Medulla oblongata (tissue), 1 donor: ENCODE results near the gene SLC1A7.
A peak's percentile ranks its signal among the peaks of the same experiment; 100 is the strongest.

Experiments used
- DNase-seq: peaks from one replicate; pipeline ENCODE4 v3.0.0-alpha.2; 2015; ENCODE audit errors: extremely low spot score

Gene SLC1A7

DNA sequence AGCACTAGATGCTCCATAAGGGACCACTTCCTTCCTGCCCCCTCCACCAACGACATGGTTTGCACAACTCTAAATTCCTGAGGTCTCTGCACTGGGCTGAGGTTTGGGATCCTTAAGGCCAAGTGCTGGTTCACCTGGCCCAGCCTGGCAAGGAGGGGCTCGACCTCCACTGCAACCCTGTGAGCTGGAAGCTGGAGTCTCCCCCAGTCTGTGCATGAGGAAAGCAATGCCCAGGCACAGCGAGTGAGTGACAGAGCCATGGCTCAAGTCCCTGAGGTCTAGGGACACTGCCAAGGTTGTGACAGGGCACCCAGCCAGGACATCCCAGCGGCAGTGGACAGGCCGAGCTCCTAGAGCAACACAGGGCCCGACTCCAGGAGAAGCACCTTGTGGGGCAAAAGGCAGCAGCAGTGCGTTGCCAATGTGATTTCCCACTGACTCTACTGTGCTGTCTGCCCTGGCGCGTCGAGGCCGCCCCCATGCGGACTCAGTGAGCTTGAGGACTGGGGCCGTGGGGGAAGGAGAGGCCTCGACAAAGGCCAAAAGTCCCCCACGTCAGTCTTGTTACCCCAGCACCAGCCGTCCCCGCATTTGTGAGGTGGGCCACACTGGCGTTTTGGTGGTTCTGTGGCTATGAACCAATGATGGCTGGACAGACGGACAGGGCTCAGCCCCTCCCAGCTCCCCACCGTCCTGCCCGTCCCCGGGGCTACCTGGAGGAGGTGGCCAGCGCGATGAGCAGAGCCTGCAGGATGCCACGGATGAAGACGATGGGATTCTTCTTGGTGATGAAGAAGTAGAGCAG, 50.4 kb downstream of the SLC1A7 start:
- peak; percentile 22 for DNase-seq

DNA sequence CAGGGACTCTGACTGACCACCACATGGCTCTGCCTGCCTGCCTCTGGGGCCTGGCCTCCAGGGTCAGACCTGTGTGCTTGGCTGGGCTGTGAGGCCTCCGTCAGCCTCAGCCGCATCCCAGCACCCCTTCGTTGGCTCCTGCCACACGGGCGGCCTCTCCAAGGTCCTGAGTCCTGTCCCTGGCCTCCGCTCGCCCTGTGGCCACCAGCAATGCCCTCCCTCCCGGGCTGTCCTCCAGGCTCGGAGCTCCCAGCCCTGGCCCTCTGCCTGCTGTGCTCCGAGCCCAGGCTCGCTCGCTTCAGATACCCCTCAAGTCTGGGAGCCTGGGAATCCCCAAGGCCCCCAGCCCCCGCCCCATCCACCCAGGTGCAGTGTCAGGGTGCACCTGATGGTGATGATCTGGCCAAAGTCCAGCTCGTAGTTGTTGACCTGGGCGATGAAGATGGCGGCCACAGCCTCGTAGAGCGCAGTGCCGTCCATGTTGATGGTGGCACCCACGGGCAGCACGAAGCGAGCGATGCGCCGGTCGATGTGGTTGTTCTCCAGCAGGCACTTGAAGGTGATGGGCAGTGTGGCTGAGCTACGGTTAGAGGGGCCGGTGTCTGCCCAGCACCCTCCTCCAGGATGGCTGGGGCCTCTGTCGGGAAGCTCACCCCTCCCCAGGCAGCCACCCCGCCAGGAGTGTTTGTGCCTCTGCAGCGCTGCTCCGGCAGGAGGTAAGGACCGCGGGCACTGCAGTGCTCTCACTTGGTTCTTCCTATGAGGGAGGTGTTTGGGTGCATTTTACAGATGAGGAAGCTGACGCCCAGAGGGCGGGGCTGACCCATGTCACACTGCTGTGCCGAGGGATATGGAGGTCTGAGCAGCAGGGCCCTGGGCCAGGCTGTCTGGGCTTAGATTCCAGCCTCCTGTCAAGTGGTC, 52.0 kb downstream of the SLC1A7 start:
- no peak for DNase-seq

DNA sequence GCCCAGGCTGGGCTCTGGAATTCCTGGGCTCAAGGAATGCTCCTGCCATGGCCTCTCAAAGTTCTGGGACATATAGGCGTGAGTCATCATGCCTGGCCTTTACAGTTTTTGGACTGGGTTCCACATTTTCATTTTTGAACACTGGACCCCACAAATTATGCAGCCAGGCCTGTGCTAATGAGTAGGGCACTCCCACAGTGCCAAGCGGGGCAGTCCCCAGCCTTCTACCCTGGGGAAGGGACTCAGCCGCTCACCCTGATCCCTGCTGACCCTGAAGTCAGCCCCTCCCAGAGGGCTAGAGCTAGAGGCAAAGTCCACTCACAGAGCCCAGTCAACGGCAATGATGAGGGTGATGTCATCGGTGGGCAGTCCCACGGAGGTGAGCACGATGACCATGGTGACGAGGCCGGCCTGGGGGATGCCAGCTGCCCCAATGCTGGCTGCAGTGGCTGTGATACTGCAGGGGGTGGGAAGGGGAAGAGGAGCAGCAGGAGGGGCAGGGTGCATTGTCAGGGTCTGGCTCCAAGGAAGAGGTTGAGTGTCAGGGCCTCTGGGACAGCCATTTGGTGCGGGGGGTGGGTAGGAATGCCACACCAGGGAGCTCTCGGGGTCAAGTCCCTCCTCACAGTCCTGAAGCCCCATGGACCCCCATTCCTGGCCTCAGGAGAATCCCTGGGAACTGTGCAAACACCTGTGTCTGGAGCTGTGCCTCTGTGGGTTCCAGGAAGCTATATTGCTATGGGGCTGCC, 52.8 kb downstream of the SLC1A7 start:
- no peak for DNase-seq

DNA sequence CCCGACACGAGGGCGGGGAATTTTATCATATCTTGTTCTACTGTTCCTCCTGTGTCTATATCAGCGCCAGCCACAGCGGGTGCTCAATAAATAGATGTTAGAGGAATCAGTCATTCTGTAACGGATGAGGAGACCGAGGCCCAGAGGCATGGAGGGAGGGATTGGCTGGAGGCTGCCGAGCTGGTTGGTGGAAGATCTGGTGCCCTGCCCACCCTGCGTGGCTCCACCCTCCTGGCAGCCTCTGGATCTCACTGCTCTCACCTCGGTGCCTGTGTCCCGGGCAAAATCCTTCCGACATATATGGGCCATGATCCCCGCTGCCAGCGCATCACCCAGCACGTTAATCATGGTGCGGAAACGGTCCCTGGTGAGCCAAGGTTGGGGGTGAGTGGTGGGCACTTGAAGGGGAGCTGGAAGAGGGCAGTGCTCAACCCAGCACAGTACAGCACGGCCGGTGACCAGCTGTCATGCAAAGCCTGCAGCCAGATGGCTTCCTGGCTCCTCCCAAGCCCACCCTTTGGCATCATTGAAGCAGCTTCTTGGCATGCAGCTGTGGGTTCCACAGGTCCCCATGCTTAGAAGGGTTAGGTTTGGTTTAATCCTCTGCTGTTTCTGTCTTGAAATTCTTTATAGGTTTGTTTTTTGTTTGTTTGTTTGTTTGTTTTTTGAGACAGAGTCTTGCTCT, 53.7 kb downstream of the SLC1A7 start:
- no peak for DNase-seq

DNA sequence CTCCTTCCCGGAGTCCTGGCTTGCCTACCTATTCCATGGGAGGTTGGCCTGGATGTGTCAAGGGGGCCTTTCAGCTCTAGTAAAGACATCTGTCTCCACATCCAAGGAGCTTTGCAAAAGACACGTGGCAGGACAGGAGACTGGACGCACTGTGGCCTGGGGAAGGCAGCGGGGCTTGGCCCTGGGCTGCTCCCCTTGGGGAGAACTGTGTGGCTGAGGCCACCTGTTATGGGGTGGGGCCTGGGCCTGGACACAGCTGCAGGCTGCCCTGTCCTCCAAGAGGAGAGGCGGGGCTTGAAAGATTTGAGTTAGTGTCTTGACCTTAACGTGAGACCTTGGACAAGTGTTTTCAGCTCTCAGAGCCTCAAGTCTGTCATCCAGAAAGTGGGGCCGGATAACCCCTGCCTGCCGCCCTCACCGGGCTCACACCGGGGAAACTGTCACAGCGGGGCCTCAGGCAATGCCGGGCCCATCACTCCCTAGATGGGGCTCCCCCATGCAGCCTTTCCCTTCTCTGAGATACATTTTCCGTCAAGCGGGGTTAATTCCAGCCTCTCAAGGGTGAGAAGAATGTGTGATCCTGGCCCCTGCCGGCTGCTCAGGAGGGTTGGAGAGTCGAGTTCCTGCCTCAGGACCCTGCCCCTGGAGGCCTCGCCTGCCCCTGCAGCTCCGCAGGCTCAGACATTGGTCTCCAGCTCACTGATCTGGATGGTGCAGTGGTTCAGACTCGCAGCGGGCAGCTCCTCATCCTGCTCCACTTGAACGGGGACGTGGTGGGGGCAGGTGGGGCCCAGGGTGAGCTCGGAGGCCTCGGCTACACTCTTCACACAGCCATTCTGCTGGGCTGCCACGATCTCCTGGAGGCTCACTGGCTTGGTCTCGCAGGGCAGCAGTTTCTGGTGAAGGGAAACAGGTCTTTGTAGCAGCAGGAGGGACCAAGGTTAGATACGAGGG, 54.8 kb downstream of the SLC1A7 start:
- no peak for DNase-seq

DNA sequence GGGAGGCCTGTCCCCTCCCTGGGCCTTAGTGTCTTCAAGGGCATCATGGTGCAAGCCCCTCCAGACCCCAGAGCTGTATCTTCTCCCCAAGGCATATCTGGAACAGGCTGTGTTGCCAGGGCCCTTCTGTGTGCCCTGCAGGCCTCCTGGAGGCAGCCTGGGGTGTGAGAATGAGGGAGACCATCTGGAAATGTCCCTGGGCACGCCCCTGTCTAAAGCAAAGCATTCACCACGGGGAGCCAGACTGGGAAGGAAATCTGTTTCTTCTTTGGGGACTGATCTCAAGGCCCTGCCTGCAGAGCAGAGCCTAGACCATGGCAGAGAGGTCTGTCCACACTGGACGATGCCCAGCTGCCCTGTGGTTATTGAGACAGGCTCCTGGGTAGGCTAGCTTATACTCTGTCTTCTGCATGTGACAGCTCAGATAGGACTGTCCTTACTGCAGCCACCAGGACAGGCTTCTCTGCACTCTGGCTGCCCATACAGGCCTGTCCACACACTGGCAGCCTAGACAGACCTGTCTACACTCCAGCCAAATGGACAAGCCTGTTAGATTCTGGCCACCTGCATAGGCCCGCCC, 55.9 kb downstream of the SLC1A7 start:
- no peak for DNase-seq

DNA sequence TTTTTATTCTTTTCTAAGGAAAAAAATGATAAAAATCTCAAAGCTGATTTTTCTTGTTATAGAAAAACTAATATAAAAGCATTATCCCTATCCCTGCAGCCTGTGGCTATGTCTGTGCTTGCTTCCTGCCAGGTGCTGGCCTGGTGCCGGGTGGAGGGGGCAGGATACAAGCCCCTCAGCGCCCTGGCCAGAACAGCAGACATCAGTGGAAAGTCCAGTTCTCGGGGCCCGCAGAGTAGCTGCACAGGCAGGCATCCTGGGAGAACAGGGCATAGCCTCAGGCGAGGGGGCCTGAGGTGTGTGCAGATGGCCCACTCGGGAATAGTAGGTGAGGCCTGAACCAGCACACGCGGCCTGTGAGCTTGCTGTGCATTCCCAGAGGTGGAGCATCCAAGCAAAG, 57.0 kb downstream of the SLC1A7 start:
- no peak for DNase-seq

DNA sequence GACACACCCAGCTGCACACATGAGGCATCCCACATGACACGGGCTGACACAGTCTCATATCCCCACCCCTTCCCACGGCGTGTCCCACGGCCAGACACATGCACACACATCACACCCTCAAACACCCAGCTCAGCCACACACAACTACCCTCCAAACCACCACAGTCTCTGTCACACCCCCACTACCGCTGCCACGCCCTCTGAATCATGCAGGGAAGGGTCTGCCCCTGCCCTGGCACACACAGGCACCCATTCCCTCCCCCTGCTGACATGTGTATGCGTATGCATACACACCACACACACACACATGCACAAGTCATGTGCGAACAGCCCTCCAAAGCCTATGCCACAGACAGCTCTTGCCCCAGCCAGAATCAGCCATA, 57.9 kb downstream of the SLC1A7 start:
- no peak for DNase-seq

DNA sequence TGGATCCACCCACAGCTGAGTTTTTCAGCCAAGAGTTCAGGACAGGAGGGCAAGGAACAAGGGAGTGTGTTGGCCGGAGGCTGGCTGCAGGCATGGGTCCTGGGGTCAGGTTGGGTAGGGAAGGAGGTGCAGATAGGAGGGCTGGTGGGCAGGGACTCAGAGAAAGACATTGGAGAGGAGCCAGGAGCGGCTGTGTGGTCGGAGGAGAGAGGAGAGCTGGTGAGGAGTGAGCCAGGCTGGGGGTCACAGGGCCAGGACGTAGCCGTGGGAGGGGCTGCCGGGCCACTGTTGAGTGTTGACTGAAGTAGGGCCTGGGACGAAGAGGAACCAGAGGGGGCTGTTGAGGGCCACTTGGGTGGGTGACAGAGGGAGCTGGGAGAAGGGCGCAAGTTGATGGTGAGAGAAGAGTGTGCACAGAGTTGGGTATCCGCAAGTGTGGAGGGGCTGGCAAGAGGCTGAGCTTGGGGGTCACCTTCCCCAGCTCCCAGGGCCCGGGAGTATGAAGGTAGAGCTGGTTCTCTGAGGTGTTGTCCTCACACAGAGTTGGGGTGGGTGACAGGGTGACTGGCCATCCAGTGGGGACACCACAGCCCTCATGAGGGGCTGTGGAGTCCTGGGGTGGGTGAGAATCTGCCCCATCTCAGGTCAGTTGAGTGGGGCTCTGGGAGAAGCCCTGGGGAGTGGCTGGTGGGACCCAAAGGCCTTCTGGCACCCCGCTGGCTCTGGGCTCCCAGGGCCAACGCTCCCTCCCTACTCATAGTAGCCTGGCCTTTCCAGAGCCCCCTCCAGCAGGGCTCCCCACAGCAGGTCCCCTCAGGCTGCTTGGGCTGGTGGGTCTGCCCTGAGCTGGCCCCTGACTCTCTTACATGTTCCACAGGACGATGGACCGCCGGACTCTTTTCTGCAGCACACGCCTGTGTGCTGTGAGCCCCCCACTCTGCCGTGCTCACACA, 58.5 kb downstream of the SLC1A7 start:
- DNase-seq = no peak

DNA sequence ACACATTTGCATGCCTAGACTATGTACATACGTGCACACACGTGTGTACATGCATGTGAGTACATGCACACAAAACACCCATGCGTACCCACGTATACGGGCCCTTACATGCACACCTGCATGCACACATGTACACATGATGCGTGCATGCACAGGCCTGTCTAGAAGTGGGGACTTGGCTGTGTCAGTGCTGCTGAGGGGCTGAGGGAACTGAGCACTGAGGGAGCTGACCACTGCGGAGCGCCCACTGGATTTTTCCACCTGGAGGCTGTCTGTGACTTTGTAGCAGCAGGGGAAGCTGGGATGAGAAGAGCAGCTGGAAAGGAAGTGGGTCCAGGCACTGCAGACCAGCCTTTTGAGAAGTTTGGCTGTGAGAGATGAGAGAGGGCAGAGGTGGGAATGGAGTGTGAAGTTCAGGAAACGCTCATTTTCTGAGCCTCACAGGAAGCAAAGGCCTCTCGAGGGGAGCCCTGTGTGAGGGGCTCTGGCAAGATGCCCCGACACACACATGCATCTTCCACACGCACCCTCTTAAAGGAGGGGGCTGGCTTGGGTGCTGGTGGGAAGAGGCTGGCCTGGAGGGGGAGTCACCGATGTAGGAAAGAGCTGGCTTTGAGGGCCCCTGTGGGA, 59.5 kb downstream of the SLC1A7 start:
- no peak for DNase-seq

DNA sequence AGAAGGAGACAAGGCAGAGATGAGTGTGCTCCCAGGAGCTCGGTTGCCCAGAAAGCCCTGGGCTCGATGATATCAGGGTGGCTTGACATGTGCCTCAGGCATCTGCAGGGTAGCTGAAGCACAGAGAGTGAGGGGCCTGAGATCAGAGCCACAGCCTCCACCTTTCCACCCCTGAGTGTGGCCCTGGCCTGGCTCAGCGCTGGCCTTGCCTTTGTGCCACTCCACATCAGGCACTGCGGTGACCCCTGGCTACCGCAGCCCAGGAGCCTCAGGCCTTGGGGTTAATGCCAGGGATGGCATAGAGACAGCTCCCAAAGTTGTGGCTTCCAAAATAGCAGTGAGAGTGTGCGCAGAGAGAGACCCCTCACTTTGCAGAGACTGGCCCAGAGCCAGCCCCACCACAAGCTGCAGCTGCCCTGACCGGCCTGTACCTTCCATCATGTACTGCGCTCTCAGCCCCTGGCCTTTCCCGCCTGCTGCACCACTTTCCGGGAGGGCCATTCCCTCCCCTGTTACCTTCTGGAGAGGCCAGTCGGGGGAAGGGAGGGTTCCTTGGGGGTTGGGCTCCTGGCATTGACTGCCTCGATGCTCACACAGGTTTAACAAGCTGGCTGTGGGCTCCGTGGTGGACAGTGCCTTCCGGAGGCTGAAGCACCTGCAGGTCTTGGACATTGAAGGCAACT, 60.9 kb downstream of the SLC1A7 start:
- no peak for DNase-seq

DNA sequence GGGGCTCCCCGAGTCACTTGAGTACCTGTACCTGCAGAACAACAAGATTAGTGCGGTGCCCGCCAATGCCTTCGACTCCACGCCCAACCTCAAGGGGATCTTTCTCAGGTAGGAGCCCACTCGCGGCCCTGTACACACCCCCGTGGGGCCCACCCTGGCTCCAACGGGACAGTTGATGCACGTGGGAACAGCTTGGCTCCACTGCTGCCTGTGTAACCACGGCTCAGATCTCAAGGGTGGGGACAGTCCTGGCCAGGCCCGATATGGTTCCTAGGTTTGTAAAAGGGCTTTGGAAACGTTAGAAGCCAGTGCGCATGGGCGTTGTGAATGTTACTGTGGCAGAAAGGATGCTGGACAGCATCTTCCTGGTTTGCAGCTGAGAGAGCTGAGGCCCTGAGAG, 61.7 kb downstream of the SLC1A7 start:
- DNase-seq = no peak

DNA sequence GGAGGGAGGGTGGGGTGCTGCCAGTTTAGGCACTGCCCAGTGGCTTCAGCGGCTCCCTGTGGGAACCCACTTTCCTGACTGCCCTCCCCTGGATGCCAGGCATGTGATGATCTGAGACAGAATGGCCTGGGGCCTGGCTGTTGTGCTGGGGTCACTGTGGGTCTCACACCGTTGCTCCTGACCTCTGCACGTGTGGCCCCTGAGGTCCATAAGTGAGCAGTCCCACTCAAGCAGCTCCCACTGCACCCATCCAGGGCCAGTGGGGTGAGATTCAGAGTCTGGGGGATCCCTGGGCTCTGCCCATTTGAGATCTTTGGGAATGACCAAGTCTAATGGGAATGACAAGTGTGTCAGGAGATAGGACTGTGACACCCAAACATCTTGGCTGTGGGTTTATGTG, 62.4 kb downstream of the SLC1A7 start:
- DNase-seq = no peak

DNA sequence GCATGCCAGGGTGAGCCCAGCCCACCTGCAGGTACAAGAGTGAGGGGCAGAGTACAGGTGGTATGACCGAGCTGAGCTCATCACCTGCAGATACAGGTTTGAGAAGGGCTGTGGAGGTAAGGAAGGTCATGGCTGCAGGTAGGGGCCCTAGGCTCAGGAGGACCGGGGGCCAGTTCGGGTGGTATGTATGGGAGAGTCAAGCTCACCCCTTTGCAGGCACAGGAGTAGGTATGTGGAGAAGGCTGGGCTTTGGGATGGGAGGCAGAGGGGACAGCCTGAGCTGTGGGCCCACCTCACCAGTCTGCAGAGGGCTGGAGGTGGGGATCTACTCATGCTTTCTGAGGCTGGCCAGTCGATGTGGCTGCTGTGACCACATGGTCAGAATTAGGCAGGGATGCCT, 63.2 kb downstream of the SLC1A7 start:
- no peak for DNase-seq

DNA sequence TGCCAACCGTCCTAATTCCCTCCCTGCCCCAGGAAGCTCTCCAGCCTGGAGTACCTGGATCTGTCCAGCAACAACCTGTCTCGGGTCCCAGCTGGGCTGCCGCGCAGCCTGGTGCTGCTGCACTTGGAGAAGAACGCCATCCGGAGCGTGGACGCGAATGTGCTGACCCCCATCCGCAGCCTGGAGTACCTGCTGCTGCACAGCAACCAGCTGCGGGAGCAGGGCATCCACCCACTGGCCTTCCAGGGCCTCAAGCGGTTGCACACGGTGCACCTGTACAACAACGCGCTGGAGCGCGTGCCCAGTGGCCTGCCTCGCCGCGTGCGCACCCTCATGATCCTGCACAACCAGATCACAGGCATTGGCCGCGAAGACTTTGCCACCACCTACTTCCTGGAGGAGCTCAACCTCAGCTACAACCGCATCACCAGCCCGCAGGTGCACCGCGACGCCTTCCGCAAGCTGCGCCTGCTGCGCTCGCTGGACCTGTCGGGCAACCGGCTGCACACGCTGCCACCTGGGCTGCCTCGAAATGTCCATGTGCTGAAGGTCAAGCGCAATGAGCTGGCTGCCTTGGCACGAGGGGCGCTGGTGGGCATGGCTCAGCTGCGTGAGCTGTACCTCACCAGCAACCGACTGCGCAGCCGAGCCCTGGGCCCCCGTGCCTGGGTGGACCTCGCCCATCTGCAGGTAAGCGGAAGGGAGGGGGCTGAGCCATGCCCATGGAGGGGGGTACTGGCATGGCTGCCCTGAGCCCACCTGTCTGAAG, 63.9 kb downstream of the SLC1A7 start:
- DNase-seq = no peak

DNA sequence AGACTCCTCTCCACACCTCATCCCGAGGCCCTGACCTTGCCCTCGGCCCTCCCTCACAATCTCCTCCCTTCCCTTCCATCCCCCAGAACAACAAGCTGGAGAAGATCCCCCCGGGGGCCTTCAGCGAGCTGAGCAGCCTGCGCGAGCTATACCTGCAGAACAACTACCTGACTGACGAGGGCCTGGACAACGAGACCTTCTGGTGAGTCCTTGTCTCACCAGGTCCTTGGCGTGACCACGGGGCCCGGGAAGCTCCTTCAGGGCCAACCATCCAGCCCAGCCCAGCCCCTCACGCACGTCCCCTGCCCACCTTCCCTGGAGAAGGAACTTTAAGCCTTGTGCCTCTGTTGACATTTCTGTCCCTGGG, 64.9 kb downstream of the SLC1A7 start:
- no peak for DNase-seq
